HG03097 (cell line): Measurements from ENCODE around the gene OPRL1.

ENCODE experiments used
- ATAC-seq: cut with Tn5 transposase; IDR thresholded peaks from one replicate; pipeline ENCODE4 v1.9.1; 2021; ENCODE audit not compliant: unreplicated experiment, low FRiP score

Gene OPRL1

DNA sequence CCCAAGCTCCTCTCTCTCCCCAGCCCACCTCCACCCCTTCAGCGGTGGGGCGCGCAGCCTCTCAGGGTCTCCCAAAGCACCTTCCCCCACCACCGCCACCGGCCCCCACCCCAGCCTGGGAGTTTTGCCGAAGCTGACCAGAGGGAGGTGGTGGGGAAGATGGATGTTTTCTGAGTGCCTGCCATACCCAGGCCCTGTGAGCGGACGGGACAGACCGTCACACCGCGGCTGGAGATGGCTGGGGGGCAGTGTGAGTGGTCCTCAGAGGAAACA, 38.2 kb upstream of the OPRL1 start:
- no peak for ATAC-seq

DNA sequence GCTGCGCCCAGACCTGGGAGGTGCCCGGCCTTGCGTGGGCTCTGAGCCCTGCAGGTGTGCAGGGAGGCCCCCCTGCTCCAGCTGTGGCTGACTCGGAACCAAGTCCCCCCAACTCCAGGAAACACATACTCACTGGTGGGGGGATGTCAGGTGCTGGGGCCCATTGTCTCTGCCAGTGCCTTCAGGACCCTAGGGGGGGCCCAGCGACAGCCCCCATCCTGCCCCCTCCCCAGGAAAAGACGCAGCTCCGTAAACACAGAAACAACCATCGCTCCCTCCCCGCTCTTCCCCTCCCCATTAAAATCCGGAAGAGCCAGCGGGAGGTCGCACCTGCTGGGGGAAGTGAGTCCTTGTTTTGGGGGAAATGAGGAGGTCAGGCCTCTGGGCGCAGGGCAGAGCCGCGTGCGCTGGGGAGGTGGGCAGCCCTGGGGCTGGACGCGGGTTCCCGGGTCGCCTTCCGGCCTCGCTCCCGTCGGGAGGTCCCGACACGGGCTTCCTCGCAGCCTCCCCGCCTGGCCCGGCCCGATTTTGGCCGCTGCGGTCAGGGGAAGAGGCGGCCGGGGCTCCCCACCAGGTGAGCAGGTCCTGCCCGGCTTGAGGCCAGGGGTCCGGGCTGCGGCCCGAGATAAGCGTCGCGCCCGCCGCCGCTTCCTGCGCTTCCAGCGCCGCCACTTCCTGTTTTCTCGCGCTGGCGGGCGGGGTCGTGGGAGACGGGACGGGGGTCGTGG, 37.7 kb upstream of the OPRL1 start:
- ATAC-seq, result no peak

DNA sequence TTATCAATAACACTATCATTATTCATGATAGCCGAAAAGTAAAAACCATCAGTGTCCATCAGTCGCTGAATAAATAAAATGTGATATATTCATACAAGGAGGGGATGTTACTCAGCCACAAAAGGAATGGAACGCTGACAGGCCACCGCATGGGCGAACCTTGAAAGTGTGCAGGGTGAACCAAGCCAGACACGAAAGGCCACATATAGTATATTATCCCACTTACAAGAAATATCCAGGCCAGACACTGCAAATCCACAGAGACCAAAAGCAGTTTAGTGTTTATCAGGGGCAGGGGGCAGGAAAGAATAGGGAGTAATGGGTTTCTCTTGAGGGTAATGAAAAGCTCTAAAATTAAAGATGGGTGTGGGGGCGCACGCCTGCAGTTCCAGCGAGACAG, 36.1 kb upstream of the OPRL1 start:
- no peak for ATAC-seq

DNA sequence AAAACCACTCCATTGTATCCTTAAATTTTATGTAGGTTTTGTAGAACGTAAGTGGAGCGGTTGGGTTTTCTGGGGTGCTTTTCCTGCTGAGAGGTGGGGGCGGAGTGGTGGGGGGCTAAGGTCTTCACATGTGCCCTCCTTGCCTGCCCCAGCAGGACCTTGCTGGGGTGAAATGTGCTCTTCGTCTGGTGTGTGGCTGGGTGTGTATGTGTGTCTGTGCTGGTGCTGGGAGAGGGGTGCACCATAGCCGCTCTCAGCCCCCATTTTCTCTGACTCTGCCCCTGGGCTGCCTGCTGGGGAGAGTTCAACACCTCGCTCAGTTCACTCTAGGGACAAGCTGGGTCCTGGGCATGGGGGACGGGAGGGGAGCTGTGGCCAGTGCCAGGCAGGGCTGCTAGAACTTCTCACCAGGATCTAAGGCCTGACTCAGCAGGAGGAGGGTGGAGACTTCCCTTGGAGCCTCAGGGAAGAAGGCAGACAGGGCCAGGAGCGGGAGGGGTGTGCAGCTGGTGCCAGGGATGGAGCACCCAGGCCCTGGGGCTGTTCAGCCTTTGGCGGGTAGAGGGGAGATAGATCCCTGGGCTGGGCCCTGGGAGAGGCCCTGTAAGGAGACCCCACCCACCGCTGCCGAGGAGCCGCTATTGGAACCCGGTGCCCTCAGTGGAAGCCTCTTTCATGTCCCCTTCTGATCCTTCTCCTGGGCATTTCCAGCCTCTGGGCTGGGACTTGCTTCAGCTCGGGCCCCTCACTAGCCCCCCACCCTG, 35.2 kb upstream of the OPRL1 start:
- ATAC-seq, result no peak

DNA sequence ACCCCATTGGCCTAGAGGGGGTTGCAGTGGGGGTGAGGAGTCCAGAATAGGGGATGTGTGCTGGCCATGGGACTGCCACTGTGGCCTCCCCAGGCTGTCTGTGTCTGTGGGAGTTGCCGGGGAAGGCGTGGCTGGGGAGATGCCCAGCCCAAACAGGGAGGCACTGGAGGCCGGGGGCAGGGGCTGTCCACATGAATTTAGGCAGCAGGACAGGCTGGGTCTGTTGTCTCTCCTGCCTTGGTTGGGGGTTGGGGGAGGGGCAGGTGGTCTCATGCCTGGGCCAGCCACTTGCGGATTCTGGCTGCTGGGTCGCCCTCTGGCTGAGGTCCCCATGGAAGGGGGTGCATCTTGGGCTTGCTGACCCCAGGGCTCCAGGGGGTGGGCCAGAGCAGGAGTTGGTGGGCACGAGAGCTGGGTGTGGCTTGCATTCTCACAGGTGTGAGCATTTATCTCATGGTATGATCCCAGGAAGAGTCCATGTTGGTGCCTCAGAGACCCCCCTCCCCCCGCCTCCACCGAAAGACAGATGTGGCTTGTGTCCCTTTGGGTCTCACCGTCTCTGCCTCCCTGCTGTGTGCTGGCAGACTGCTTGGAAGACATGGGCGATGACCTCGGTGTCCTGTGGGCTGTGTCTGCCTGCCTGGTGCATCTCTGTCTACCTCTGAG, 34.4 kb upstream of the OPRL1 start:
- ATAC-seq, result no peak

DNA sequence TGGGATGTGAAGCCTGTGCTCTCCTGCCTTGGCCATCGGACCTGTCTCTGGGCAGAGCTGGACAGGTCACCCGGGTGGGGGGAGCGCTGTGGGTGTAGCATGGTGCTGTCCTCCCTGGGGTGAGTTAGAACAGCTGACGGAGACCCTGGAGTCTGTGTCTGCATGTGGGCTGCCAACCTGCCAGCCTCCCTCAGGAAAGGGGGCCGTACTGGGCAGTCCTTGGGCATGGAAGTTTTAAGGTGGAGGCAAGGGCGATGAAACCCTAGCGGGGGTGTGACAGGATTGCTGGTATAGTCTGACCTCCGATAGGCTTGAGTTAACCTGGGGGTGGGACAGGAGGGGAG, 32.9 kb upstream of the OPRL1 start:
- no peak for ATAC-seq

DNA sequence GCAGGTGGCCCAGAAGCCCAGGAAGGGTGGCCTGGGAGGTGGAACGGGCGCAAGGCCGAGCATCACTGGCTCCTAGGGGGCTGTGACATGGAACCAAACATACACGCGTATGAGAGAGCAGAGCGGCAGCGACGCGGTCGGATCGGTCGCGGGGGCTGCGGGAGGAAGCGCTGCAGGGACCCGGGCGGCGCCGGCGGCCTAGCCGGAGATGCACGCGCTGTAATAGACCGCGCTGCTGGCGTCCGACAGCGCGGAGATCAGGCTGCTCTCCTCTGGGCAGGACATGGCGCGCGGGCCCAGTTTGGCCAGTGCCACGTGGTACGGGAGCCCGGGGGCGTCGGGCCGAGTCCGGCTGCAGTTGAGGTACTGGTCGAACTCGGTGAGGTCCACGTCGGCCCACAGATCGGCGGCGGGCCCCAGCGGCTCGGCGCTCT, 31.9 kb upstream of the OPRL1 start:
- no peak for ATAC-seq

DNA sequence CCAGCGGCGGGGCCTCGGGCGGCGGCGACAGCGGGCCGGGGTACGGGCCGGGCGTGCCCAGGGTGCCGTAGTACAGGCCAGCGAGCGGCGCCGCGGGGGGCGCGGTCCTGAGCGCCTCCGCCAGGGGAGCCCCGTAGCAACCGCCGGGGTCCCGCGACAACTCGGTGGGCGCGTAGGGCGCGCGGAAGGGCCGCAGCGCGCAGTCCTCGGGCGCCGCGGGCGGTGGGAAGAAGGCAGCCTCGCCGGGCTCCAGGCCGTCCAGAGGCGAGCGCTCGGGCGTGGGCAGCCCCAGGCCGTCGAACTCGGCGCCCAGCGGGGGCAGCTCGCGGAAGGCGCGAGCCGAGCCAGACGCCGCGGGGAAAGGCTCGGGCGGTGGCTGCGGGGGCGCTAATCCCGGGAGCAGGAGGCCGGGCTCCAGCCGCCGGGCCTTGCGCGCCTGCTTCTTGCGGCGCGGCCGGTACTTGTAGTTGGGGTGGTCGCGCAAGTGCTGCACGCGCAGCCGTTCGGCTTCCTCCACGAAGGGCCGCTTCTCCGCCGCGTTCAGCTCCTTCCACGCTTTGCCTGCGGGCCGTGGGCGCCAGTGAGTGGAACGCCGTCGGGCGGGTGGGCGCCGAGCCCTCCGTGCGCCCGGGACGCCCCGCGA, 31.4 kb upstream of the OPRL1 start:
- no peak for ATAC-seq

DNA sequence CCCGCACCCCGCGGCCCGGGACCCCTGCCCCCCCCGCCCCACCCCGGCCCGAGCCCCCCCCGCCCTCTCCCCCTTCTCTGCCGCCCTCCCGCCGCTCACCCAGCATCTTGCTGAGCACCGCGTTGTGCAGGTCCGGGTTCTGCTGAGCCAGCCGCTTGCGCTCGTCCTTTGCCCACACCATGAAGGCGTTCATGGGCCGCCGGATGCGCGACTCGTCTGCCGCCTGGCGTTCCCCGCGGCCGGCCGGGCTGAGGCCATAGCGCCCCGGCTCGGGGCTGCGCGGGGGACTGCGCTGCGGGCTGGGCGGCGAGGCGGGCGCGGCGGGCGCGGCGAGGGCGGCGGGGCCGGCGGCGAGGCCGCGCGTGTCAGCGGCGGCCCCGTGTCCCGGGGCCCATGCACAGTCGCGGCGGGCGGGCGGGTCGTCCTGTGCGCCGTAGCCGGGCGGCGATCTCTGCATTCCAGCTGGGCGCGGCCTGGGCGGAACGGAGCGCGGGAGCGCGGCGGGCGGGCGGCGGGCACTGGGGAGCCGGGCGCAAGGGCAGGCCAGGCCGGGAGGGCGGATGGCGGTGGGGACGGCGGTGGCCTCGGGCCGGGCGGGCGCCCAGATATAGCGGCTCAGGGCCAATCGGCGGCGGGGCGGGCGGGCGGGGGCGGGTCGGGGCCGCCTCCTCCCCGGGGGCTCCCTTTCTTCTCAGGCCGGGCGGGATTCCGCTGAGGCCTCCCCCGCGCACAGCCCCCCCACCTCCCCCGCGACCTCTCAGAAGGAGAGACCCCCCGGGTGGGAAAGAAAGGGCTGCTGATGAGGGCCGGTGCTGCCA, 30.6 kb upstream of the OPRL1 start, which contains the start of gene SOX18:
TSS of gene SOX18 (minus strand) at position 580 of the 818 bp plus-strand sequence. CDS start at position 457, 123 bp downstream.
- ATAC-seq, result no peak

DNA sequence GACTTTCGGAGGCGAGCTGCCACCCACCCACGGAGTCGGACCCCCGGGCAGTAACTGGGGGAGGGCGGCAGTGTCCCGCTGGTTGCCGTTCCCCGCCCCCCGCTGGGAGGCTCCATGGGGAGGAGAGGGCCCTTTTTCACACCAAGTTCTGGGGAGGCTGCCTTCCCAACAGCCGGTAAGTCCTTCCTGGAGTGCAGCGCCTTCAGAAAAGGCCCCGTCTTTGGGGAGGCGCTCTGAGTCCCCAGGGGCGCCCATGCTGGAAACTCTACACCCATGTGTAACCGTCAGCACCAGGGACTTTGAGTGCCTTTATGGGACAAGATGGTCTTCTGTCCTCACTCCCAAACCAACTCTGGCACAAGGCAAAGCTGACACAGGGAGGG, 30.0 kb upstream of the OPRL1 start:
- ATAC-seq, result no peak

DNA sequence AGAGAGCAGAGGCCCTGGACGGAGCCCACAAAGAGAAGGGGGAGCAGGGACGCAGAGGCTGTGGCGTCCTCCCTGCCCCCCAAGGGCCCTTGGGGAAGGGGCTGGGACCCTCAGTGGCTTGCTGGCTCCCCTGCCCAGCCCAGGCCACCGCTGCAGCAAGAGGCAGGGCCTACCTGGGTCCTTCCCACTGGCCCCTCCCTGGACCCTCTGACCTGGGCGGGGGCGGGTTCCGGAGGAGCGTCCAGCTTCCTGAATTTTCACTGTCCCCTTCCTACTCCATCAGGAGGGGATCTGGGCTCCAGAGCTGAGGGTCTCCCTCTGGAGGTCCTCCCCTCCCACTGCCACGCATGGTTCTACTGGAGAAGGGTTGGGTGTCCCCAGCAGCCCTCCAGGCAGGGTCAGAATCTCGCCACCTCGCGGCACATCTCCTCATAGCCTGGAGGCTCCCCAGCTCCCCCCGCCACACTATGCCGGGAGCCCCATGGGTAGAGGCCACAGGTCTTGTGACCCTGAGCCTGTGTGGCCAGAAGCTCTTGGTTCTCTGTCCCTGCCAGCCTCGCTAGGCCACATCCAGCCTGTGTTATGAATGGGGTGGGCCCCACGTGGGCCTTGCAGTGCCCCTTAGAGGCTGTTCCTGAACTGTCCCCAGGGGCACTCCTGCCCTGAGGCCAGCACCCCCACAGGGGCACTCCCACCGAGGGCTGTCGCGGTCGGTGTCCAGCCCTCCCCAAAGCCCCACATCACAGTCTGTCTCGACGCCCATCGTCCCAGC, 29.4 kb upstream of the OPRL1 start:
- no peak for ATAC-seq

DNA sequence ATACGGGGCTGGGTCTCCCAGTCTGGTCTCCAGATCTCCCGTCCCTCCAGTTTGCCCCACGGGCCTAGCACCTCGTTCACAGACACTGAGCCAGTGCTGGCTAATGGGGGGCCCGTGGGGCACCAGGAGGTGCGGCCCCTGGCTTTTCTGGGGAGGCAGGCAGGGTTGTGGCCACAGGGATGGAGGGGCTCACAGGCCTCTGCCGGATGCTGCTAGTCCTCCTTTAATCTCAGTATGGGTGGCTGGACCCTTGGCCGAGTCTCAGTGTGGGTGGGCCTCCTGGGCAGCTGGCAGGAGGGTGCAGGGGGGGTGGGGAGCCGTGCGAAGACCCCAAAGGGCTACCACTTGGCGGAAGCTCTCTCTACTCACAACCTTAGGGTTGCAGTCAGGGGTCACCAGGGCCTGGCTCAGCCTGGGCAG, 28.8 kb upstream of the OPRL1 start:
- no peak for ATAC-seq

DNA sequence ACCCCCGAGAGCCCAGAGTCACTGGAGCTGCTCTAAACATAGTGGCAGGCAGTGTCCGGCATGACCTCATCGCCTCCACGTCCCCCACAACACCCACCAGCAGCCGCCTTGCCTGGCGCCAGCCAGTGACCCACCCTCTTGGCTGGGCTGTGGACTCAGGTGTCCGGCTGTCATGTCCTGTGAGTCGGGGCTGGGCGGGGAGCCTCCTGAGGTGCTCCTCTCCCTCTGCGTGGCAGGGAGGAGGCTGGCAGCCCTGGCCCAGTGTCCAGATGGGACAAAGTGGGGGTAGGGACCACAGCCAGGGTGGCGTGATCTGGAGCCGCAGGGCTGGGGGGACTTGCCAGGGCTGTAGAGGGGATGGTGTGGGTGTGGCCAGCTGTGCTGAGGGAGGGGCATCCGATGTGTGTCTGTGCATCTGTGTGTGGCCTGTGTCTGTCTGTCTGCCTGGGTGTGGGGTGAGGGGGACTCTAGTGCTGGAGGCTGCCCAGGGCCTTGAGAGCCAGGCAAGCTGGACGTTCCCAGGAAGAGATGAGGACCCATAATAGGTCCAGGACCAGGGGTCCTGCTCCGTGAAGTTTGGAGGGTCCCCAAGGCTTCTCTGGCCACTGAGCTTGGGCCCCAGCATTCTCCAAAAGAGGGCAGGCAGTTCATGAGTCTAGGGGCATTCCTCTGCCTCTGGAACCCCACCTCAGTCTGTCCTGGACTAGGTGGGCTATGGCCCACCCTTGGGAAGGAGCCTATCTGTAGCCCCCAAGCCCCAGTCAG, 28.1 kb upstream of the OPRL1 start:
- ATAC-seq, result no peak

DNA sequence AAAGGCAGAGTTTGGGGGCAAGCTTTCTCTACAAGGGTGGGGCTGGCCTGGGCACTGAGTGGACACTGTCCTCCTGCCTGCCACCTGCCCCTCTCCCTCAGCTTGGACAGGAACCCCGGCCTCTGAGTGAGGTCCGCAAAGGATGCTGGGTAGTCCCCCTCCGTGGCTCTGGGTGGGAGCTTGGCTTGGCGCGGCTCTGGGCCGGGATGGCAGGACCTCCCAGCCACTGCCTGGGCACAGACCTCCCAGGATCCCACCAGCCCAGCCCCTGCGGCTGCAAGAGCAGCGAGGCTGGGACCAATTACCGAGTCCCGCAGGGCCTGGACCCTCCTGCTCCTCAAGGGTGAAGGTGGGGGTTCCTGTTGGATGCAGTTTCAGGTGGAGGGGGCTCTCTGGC, 27.6 kb upstream of the OPRL1 start:
- ATAC-seq, result no peak

DNA sequence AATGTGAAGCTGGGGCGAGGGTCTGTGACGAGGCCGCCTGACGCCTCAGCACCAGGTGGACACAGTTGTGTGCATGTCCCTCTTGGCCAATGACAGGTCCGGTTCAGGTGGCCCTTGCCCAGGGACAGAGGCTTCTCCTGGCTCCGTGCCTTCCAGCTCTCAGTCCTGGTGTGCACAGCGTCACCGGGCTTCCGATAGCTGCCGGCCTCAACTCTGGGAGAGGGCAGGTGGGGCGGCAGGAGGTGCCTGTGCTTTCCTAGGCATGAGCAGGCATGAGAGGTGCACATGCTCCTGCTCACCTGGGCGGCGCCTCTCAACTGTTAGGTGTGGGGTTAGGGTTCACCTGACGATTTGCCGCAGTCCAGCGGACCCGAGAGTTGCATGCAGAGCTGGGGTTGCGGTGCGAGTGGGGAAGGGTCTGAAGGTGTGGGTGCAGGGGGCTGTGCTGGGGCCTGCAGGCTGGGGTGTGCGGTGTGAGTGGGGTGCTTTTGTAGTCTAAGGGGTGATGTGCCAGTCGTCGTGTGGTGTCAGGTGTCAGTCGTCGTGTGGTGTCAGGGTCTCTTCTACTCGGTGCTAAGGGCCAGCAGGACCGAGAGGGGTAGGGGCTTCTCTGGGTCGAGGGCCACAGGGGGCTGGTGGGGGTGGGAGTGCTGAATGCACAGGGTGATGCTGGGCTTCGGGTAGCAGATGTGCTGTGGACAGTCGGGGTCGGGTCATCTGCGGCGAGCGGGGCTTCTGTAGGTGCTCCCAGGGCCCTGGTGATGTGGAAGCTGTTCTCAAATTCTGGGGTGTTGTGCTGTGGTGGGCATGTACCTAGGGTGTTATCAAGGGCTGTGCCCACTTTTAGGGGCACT, 26.7 kb upstream of the OPRL1 start:
- ATAC-seq, result no peak

DNA sequence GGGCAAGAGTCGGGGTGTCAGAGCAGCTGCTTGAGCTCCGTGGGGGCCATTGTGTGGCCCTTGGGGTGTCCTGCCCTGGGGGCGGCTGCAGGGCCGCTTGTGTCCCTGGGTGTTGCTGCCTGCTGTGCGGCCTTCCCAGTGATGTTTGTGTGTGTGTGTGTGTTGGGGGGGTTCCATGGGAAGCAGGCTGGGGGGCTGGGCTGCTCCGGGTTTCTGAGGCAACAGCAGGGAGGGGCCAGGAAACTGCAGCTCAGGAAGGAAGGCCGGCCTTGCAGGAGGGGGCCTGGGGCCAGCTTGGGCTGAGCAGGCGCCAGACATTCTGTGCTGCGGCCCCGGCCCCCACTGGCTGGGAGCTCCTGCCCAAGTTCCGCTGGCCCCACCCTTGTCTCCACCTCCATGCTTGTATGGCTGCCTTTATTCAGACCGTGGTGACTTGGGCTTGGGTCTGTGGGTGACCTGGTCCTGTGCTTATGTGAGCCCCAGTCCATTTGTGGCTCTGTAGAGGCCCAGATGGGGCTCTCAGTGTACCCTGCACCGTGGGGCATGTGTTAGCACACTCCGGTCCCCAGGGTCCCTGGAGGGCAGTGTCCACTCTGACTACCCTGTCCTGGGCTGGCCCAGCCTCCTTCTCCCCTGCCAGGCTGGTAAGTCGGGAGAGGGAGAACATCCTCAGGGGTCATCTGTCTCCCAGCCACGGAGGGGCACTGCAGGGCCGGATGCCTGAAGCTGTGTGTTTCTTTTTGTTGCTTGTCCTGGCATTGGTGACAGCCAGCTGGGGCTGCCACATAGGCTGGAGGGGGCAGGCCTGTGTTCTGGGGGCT, 25.8 kb upstream of the OPRL1 start:
- no peak for ATAC-seq

DNA sequence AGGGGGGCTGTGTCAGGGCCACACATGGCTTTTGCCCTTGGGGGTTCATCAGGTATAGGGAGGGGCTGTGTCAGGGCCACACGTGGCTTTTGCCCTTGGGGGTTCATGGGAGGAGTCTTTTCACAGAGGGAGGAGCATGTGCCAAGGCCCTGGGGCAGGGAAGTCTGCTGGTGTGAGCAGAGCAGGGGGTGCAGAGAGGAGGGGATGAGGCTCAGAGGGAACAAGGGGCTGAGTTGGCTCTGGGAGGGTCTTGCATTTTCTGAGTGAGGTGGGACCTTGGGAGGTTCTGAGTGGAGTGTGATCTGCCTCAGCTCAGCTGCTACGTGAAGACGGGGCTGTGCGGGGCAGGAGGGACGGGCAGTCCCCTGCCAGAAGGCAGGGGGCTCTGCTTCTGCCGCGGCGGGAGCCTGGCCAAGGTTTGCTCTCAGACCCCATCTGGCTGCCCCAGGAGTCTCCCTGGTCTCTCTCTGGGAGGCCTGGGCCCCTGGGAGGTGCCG, 24.4 kb upstream of the OPRL1 start:
- ATAC-seq, result no peak
